Ecto neural progenitor cell (in vitro differentiated cells): ENCODE results near the gene PLXNB1.
"Not testable (repeated sequence)": the region's sequence is repeated elsewhere in the genome, so short reads cannot be mapped to it uniquely, and the experiment has no call there.

Experiments used
- DNase-seq: peaks from one replicate; pipeline ENCODE4 v3.0.0-alpha.2; 2018; ENCODE audit warnings: low spot score

The PLXNB1 gene

DNA sequence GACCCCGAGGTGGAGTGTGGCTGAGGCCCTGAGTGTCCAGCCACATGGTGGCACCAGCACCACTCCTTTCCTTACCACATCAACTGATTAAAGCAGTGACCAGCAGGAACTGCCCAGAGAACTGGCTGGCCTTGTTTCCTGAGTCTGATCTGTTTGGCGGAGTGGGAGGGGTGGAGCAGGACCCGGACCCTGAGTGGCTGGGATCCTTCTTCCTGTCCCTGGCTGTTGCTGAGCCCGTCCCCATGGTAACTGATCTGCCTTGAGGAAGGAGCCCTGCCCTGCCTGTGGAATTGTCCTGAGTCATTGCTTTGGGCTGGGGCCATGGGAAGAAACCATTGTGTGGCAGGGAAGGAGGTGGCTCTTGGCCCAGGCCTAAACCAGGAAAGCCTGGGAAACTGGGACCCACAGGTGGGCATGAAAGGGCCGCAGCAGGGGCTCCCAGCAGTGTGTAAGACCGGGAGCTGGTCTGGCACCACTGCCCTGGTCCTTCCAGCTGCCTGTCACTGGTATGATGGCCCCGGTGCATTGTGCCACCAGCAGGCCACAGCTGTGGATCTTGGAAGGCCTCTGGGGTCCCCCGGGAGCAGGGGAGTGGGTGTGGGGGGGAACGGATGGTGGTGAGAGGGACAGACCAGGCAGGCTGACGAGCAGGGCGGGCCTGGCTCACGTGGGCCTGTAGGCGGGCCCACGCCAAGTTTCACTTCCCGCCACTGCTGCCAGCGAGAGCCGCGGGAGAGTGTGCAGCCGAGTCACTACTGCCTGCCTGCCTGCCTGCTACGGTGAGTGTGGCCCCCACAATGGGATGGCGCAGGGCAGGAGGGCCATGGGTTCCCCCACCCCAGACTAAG, 35.9 kb upstream of the PLXNB1 start:
- DNase-seq, result peak; percentile 97

- DNase-seq, result no peak
Observed at GRCh38 chr3:48465237-48465530, 35.3 kb upstream of the PLXNB1 start.

GRCh38 chr3:48464713-48465221, 34.9 kb upstream of the PLXNB1 start:
- DNase-seq, result no peak

GRCh38 chr3:48463703-48464102, 33.8 kb upstream of the PLXNB1 start:
- DNase-seq, result no peak

- DNase-seq, result not testable (repeated sequence)
Observed at GRCh38 chr3:48461767-48462166, 31.9 kb upstream of the PLXNB1 start.

- DNase-seq, result no peak
Observed at GRCh38 chr3:48460517-48460902, 30.6 kb upstream of the PLXNB1 start.

- no peak for DNase-seq
Observed at GRCh38 chr3:48459773-48460516, 30.1 kb upstream of the PLXNB1 start.

DNA sequence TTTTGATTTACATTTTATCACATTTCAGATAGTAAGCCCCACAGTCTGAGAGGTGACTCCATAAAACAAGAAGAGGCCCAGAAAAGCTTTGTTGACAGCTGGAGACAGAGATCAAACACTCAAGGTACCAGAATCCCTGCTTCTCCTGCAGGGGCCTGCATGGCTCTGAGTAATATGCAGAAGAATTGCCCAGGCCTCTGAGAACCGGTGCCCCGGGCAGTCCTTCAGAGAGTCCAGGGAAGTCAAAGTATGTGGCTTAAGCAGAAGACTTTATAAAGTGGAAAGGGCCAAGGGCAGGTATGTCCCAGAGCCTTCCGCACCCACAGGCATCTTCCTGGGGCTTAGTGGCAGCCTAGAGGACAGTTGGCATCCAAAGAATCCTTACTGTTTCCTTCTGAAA, 29.4 kb upstream of the PLXNB1 start:
- no peak for DNase-seq

DNA sequence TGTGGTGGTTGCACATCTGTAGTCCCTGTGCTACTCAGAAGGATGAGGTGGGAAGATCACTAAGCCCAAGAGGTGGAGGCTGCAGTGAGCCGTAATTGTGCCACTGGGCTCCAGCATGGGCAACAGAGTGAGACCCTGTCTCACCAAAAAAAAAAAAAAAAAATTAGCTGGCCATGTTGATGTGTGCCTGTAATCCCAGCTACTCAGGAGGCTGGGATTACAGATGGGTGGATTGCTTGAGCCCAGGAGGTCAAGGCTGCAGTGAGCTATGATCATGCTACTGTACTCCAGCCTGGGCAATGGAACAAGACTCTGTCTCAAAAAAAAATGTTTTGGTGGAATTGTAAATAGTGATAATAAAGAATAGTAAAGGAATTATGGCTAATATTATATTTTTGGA, 26.6 kb upstream of the PLXNB1 start:
- DNase-seq, result no peak

DNA sequence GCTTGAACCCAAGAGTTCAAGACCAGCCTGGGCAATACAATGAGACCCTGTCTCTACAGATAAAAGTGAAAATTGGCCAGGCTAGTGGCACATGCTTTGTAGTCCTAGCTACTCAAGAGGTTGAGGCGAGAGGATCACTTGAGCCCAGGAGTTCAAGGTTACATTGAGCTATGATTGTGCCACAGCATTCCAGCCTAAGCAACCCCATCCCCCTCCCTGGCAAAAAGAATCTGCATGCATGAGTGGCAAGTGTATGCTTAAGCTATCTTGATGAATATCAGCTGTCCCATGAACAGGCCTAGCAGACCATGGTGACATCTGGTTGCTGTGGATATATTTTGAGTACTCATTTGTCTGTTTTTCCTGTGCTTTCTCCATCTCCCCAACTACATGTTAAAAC, 21.4 kb upstream of the PLXNB1 start:
- DNase-seq, result no peak

- peak; percentile 95 for DNase-seq
Observed at GRCh38 chr3:48446425-48447193, 16.7 kb upstream of the PLXNB1 start, which contains the start of gene ATRIP. Gene ATRIP (plus strand): TSS chr3:48446737. CDS start chr3:48446846, 109 bp downstream.

- DNase-seq, result peak; percentile 36
Observed at GRCh38 chr3:48446043-48446424, 16.1 kb upstream of the PLXNB1 start.

- peak; percentile 35 for DNase-seq
Observed at GRCh38 chr3:48445277-48445882, 15.5 kb upstream of the PLXNB1 start.

GRCh38 chr3:48441940-48442339, 12.1 kb upstream of the PLXNB1 start:
- no peak for DNase-seq

GRCh38 chr3:48440590-48440958, 10.7 kb upstream of the PLXNB1 start:
- no peak for DNase-seq

- peak; percentile 99 for DNase-seq
Observed at GRCh38 chr3:48439820-48440589, 10.1 kb upstream of the PLXNB1 start, which contains the start of the genes CCDC51 and TMA7. Gene CCDC51 (minus strand): TSS chr3:48440119. CDS start chr3:48435128, 4,991 bp downstream. Gene TMA7 (plus strand): TSS chr3:48440257. CDS start chr3:48440297, 40 bp downstream.

DNA sequence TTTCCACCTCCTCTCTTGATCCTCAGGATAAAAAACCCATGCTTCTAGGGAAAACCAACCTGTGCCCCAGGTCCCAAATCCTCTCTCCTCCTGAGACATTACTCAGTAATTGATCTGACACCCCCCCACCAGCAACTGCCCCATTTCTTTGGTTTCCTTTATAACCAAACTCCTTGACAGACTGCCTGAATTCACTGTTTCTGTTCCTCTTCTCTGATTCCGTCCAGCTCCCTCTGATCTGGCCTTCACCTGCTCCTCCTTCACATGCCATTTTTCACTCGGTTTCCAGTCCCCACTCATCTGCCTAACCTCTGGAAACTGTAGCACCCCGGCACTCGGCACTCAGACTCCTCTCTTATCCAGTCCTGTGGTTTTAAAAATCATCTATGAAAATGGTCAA, 7.9 kb upstream of the PLXNB1 start:
- DNase-seq, result no peak

GRCh38 chr3:48436855-48437254, 7.0 kb upstream of the PLXNB1 start:
- peak; percentile 41 for DNase-seq

DNA sequence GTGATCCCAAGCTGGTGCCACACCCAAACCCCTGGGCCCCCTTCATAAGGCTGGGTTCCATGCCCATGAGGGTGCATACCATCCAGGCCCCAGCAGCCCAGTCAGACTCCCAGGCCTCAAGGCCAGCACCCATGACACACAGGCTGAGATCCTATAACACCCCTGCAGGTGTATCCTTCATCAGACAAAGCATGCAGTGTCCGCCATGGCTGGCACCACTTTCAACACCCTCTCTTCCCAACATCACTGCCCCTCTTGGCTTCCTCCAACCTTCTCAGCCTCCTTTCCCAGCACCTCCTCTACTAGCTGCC, 6.5 kb upstream of the PLXNB1 start:
- no peak for DNase-seq

DNA sequence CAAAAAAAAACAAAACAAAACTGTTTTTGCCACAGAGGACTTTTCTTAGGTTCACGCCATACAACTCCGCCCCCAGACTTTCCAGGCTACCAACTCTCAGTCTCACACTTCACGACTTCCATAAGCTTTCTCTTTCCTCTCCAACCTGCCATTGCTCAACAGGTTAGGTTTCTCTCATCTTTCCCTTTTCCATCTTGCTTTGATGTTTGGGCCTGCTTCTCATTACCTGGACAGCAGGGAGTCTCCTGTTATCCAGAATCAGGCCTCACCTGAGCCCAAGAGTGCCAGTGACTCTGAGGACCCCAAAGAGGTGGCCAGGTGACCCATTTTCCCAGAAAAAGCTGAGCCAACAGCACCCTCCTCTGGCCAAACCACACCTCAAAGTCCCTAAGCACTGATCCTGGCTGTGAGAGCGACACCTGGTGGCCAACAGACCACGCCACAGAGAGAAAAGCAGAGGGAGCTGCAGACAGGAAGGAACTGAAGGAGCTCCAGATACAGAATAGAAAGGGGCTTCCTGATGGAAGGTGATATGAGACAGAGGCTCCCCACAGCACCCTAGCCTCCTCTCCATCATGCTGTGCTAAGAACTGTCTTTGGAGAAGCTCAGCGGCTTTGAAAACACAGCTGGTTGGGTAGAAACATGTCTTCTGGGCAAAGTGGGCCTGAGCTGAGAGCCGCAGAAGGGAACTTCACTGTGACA, 6.0 kb upstream of the PLXNB1 start:
- peak; percentile 91 for DNase-seq

- no peak for DNase-seq
Observed at GRCh38 chr3:48435223-48435595, 5.3 kb upstream of the PLXNB1 start.
